OCI-LY7 (cell line): ENCODE results near the gene MRPS12.

Source experiments
- CTCF ChIP-seq: fragments of 200-600 bp; sonication (generic); conservative IDR thresholded peaks from 2 replicates; pipeline ENCODE4 v1.5.1; 2014; ENCODE audit warnings: mild to moderate bottlenecking, antibody characterized with exemption, low read length, moderate library complexity, mixed read lengths
- EZH2phosphoT487 ChIP-seq: fragments of 200-600 bp; sonication (generic); IDR thresholded peaks from 2 replicates; pipeline ENCODE4 v1.6.1; 2018; ENCODE audit warnings: low read depth, borderline replicate concordance, mild to moderate bottlenecking, mixed run types, antibody characterized with exemption, low read length, moderate library complexity, mixed read lengths

GRCh38 chr19:38933544-38933943, 2.8 kb downstream of the MRPS12 start:
- TF ChIP-seq CTCF (no peak), EZH2phosphoT487 (no peak)
